COLO668 (cell line): ENCODE measurements around the gene HNRNPH2.
A peak's percentile ranks its signal among the peaks of the same experiment; 100 is the strongest.

Experiments
- DNase-seq: peaks from one replicate; lab custom pipeline; 2025; ENCODE audit not compliant: unreplicated experiment; lab: John Stamatoyannopoulos, UW

Gene HNRNPH2

GRCh38 chrX:101407748-101408531 is at the start of gene HNRNPH2, which contains the start of gene GLA:
HNRNPH2 (plus strand) TSS chrX:101408222; CDS start chrX:101411989, 3,767 bp downstream.
GLA (minus strand) TSS chrX:101407925; CDS start chrX:101407903, 22 bp downstream.
- peak; percentile 89 for DNase-seq

GRCh38 chrX:101359966-101360365 is 48.1 kb upstream of the HNRNPH2 start:
- no peak for DNase-seq

- DNase-seq: no peak
These were observed 47.6 kb upstream of the HNRNPH2 start for GRCh38 chrX:101360390-101360789.

GRCh38 chrX:101362116-101362515 is 45.9 kb upstream of the HNRNPH2 start:
- no peak for DNase-seq

GRCh38 chrX:101362757-101363156 is 45.3 kb upstream of the HNRNPH2 start:
- DNase-seq: no peak

GRCh38 chrX:101365301-101365795 is 42.7 kb upstream of the HNRNPH2 start:
- no peak for DNase-seq

GRCh38 chrX:101368800-101369199 is 39.2 kb upstream of the HNRNPH2 start:
- no peak for DNase-seq

- DNase-seq: no peak
These were observed 38.3 kb upstream of the HNRNPH2 start for GRCh38 chrX:101369687-101370086.

GRCh38 chrX:101370888-101371504 is 37.0 kb upstream of the HNRNPH2 start:
- DNase-seq: no peak

GRCh38 chrX:101377547-101377946 is 30.5 kb upstream of the HNRNPH2 start:
- DNase-seq: no peak

GRCh38 chrX:101383679-101384205 is 24.3 kb upstream of the HNRNPH2 start:
- no peak for DNase-seq

GRCh38 chrX:101385026-101385684 is 22.9 kb upstream of the HNRNPH2 start:
- DNase-seq: no peak

- no peak for DNase-seq
These were observed 22.1 kb upstream of the HNRNPH2 start, which contains the start of gene BTK for GRCh38 chrX:101385795-101386541. BTK (minus strand) TSS chrX:101386191; CDS start chrX:101375284, 10,907 bp downstream.

- DNase-seq: no peak
These were observed 21.5 kb upstream of the HNRNPH2 start for GRCh38 chrX:101386542-101386885.

- DNase-seq: no peak
These were observed 19.4 kb upstream of the HNRNPH2 start for GRCh38 chrX:101388604-101389003.

- peak; percentile 89 for DNase-seq
These were observed 17.1 kb upstream of the HNRNPH2 start, which contains the start of gene RPL36A for GRCh38 chrX:101390664-101391525. RPL36A (plus strand) TSS chrX:101391011; CDS start chrX:101391044, 33 bp downstream.

GRCh38 chrX:101391831-101392230 is 16.2 kb upstream of the HNRNPH2 start:
- no peak for DNase-seq

GRCh38 chrX:101393530-101394305 is 14.3 kb upstream of the HNRNPH2 start:
- no peak for DNase-seq

- DNase-seq: no peak
These were observed 13.7 kb upstream of the HNRNPH2 start for GRCh38 chrX:101394372-101394771.
